ENCODE measurements around the gene ZNF816.
A peak's percentile ranks its signal among the peaks of the same experiment; 100 is the strongest.
"Not testable (repeated sequence)": the region's sequence is repeated elsewhere in the genome, so short reads cannot be mapped to it uniquely, and the experiment has no call there.

Gene ZNF816

GRCh38 chr19:52959613-52960295 is 2.9 kb downstream of the ZNF816 start:
- no peak for DNase-seq

GRCh38 chr19:52957591-52957990 is 5.1 kb downstream of the ZNF816 start:
- no peak for DNase-seq

- DNase-seq = no peak
These were observed 5.8 kb downstream of the ZNF816 start for GRCh38 chr19:52956917-52957316.

- no peak for DNase-seq
These were observed 13.3 kb downstream of the ZNF816 start for GRCh38 chr19:52949422-52949821.

- DNase-seq = no peak
These were observed 14.5 kb downstream of the ZNF816 start for GRCh38 chr19:52948025-52948770.

- DNase-seq = no peak
These were observed 16.1 kb downstream of the ZNF816 start for GRCh38 chr19:52946322-52947310.

- DNase-seq = no peak
These were observed 16.9 kb downstream of the ZNF816 start for GRCh38 chr19:52945652-52946321.

- DNase-seq = not testable (repeated sequence)
These were observed 17.8 kb downstream of the ZNF816 start for GRCh38 chr19:52944703-52945493.

- no peak for DNase-seq
These were observed 18.6 kb downstream of the ZNF816 start for GRCh38 chr19:52943884-52944643.

GRCh38 chr19:52943134-52943883 is 19.4 kb downstream of the ZNF816 start:
- DNase-seq = no peak

- peak; percentile 61 for DNase-seq
These were observed 20.1 kb downstream of the ZNF816 start for GRCh38 chr19:52942386-52943133.

- DNase-seq = no peak
These were observed 20.7 kb downstream of the ZNF816 start for GRCh38 chr19:52941941-52942385.

- not testable (repeated sequence) for DNase-seq
These were observed 21.2 kb downstream of the ZNF816 start for GRCh38 chr19:52941523-52941922.

GRCh38 chr19:52940905-52941304 is 21.8 kb downstream of the ZNF816 start:
- not testable (repeated sequence) for DNase-seq

GRCh38 chr19:52938761-52939160 is 23.9 kb downstream of the ZNF816 start:
- DNase-seq = no peak

GRCh38 chr19:52936954-52937325 is 25.7 kb downstream of the ZNF816 start:
- DNase-seq = no peak

GRCh38 chr19:52936151-52936953 is 26.3 kb downstream of the ZNF816 start:
- DNase-seq = no peak

- no peak for DNase-seq
These were observed 27.2 kb downstream of the ZNF816 start for GRCh38 chr19:52935434-52935833.

GRCh38 chr19:52924641-52925040 is 38.0 kb downstream of the ZNF816 start:
- DNase-seq = not testable (repeated sequence)
